SIG-M5 treated with dmso at 0.1 percent for 504 hours (cell line): Measurements from ENCODE around the gene HCRTR1.
A peak's percentile ranks its signal among the peaks of the same experiment; 100 is the strongest.

ENCODE experiments used
- DNase-seq: peaks from one replicate; lab custom pipeline; 2025; ENCODE audit not compliant: unreplicated experiment; lab: John Stamatoyannopoulos, UW

Gene HCRTR1

DNA sequence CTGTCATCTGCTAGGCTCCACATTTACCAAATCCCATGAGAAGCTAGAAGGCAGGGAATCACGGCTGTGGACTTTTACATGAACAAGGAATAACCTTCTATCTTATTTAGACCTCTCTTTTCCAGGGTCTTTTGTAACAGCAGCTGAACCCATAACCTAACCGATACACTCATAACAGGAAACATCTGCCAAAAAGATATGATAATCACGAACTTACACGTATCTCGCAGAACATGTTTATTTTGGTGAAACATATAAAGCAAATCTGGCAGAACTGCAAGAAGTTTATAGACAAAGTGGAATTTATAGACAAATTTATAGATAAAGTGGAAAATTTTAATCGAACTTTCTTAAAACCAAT lies 20.8 kb upstream of the HCRTR1 start:
- DNase-seq: no peak

DNA sequence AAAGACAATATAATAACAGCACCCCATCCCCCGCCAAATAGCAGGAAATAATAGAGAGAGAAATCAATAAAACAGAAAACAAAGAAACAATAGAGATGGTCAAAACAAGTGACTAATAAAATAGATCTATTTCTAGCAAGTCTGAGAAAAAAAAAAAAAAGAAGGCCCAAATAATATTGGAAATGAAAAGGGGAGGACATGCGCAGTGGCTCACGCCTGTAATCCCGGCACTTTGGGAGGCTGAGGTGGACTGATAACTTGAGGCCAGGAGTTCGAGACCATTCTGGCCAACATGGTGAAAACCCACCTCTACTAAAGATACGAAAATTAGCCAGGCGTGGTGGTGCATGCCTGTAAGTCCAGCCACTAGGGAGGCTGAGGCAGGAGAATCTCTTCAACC lies 18.5 kb upstream of the HCRTR1 start:
- DNase-seq: no peak

DNA sequence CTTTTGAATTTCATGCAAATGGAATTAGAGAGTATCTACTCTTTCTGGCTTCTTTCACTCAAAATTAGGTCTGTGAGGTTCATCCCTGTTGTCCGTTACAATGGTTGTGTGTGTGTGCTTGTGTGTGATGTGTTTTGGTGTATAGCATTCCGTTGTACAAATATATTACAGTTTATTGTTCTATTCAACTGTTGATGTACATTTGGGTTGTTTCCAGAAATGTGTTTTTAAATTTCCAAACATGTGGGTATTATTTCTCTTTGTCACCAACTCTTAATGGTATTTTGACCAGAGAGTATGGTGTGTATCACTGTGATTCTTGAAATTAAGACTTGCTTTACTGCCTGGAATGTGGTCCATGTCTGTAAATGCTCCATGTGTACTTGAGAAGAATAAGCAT lies 16.8 kb upstream of the HCRTR1 start:
- DNase-seq: no peak

DNA sequence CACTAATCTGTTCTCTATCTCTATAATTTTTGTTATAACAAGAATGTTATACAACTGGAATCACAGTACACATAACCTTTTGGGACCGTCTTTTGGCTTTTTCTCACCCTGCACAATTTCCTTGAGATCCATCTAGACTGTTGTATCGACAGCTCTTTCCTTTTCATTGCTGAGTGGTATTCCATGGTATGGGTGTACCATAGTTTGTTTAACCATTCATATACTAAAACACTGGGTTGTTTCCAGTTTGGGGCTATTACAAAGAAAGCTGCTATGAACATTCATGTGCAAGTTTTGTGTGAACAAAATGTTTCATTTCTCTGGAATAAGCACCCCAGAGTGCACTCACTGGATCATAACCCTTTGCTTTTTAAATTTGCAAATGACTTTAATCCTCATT lies 15.4 kb upstream of the HCRTR1 start:
- DNase-seq: no peak

DNA sequence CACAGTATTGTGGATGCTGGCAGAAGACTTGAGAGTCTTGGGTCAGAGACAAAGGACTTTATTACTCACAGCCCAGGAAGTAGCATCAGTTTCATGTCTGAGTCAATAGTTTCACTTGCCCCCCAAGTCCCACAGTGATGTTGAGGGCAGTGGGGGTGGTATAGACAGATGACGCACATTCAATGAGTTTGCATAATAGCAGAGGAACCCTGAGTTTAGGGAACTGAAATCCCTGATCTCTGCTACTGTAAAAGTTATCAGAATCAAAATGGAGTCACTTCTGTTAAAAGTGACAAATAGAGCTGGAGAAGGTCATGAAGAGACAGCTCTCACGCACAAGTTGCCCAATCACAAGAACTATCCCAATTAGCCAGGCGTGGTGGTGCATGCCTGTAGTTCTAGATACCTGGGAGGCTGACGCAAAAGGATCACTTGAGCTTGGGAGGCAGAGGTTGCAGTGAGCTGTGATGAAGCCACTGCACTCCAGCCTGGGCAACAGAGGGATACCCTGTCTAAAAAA lies 11.5 kb upstream of the HCRTR1 start:
- peak; percentile 95 for DNase-seq

DNA sequence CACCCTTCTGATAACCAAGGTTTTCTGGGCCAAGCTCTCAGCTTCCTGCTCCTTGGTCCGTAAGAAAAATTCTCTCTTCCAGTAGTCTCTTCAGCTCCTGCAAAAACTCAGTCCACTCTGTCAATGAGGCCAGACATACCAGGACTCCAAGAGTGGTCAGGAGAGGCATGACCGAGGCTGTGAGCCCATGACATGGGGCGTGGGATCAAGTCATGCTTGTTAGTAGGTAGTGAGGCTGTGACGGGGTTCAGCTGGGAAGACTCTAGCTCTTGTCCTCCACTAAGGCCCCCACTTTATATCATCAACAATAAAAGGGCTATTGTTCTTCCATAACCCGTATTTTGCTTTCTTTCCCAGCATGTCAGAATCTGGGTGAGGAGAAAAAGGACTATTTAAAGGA lies 10.1 kb upstream of the HCRTR1 start:
- no peak for DNase-seq

DNA sequence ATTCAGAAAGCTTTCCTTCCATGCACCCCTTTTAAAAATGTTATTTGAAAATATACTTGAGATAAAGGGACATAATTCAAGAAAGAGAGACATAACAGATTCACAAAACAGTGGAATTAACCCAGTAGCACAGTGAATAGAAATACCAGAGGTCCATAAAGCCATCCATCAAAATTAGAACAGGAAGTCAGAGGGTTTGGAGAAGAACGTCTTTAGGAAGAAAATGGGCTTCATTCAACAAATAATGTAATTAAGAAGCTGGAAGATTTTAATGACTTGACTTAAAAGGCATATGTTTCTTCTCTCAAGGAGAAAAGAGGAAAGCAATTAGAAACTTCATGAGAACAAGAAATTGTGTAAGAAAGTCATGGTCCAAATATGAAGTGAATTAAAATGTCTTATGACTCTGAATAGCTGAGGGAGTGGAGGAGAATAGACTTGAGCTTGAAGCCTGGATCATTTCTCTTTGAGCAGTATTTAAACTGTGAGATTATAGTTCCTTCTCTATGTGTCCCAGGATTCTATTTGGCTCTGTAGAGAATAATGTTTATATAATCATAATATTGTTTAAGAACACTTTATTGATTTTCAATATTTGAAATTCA lies 7.9 kb upstream of the HCRTR1 start:
- no peak for DNase-seq

DNA sequence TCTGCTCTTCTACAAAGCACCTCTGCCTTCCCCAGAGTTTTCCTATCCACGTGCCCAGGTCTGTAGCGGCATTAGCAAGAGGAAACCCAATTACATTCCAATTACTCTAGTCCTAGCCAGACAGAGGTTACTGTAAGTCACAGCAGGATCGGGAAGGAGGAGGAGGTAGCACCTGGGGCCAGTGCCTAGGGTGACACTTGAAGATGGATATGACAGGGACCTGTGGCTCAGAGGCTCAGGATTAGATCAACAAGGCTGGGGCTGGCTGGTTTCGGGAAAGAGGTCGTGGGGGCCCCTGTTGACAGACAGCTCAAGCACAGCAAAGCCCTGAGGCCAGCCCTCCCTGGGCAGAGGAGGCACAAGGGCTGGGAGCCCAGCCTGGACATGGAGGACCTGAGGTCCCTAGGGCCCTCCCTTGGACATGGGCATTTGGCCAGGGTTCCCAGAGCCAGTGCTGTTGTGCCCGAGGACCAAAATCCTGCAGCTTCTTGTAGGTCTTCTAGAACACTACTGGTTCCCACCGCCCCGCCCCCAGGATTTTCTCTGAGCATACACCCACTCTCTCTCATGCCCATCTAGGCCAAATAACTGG lies 3.0 kb upstream of the HCRTR1 start:
- no peak for DNase-seq

DNA sequence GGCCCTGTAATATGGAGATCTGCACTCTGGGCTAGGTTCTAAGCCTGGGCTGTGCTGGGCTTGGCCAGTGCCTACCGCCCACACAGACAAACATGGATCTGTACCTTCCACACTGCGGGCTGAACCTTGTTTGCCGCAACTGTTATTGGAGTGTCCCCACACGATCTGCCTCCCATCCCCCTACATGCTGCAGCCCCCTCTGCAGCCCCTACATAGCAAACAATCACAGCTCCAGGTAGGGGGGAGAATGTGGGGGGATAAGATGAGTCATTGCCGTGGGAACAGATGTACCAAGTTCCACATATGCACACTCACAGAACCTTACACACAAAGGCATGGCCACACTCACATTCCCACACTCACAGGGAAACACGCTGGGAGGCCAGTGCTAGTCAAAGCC lies 2.1 kb upstream of the HCRTR1 start:
- DNase-seq: no peak

DNA sequence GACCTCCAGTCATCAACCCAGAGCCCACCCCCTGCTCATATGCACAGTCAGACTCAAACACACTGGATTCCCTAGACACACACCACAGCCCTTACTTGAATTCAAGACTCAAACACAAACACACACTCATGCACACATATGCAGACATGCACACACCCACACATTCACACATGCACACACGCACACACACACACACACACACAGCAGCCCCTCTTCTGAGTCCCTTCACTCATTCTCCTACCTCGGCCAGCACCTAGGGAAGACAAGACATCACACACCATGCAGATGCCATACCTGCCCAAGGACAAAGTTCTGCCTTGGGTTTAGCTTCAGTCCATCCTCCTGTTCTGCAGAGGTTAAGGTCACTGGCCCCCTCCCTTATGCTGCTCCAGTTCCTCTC lies 1.6 kb upstream of the HCRTR1 start:
- DNase-seq: no peak

DNA sequence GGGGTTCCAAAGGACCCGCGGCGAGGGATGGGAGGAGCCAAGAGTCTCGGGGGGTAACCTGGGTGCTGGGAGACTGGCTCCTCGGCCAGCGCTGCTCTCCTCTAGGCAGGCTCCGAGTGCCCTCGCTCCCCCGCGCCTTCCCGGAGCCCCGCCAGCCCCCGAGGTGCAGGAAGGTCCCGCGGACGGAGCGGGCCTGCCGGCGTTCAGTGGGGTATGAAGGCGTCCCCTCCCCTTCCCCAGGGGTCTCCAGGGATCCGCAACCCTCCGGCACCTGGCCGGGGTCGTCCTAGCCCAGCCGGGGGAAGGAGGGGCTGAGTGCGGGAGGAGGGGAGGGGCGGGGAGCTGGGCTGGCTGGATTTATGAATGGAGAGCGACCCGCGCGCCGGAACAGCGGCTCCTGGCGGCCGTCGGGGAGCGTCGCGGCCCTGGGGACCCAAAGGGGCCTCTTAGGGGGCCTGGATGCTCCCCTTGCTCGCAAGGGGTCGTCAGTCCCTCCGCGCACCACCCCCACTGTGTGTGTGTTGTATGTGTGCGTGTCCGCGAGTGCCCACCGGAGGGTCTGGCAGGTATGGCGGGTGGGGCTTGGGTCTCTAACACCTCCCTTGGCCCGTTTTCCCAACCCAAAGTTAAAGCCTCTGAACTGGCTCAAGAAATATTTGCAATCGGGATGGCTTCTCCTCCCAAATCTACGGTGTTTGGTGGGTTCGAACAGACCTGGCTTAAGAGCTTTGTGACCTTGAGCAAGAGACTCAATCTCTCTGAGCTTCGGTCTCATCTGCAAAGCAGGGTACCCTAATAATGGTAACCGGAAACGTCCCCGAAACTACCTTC lies 642 bp downstream of the HCRTR1 start:
- DNase-seq: peak; percentile 42

DNA sequence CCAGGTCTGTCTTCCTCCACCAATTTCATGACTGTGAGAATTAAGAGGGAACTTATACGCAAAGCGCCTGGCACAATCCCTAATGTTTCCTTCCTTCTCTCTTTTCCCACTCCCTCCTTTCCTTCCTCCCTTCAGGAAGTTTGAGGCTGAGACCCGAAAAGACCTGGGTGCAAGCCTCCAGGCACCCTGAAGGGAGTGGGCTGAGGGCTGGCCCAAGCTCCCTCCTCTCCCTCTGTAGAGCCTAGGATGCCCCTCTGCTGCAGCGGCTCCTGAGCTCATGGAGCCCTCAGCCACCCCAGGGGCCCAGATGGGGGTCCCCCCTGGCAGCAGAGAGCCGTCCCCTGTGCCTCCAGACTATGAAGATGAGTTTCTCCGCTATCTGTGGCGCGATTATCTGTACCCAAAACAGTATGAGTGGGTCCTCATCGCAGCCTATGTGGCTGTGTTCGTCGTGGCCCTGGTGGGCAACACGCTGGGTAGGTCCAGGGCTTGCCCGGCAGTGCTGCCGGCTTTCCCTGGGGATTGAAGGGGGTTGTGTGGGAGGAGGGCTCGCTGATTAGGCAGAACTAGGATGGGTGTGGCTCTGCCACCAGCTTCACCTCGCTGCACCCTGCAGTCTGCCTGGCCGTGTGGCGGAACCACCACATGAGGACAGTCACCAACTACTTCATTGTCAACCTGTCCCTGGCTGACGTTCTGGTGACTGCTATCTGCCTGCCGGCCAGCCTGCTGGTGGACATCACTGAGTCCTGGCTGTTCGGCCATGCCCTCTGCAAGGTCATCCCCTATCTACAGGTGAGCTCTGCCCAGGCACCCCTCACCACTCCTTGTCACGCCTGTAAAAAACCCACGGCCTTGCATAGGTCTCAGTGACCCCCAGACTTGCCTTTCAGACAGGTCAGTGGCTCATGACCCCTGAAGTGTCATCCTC lies 1.7 kb downstream of the HCRTR1 start:
- no peak for DNase-seq

DNA sequence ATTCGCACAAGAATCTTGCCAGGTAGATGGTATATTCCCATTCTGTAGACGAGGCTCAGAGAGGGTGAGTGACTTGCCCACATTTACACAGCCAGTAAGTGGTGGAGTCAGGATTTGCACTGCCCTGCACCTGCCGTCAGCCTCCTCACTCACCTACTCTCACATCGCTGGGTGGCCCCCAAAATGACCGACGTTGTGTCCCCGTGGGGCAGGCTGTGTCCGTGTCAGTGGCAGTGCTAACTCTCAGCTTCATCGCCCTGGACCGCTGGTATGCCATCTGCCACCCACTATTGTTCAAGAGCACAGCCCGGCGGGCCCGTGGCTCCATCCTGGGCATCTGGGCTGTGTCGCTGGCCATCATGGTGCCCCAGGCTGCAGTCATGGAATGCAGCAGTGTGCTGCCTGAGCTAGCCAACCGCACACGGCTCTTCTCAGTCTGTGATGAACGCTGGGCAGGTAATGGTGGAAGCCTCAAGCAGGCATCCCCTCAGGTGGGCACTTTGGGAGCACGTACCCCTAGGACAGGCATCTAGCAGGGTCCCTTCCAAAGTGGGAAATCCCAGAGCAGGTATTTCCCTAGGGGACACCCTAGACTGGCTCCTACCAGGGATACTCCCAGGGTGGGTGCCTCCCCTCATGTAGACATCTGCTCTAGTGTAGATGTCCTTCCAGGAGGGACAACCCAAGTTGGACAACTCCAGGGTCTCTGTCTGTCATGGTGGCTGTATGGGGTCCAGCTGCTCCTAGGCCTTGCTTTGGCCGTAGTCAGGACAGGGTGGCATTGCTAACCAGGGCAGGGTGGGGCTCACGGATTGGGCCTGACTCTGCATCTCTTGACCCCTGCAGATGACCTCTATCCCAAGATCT lies 3.4 kb downstream of the HCRTR1 start:
- no peak for DNase-seq

DNA sequence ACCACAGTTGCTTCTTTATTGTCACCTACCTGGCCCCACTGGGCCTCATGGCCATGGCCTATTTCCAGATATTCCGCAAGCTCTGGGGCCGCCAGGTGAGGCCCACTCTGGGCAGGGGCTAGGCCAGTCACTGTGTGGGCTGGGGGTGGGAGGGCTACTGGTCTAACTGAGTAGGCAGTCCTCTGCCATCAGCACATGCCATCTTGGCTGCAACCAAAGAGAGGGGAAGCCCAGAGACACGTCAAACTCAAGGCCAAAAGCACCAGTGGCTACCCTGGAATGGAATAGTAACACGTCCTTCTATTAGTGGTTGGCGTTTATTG lies 4.0 kb downstream of the HCRTR1 start:
- no peak for DNase-seq

DNA sequence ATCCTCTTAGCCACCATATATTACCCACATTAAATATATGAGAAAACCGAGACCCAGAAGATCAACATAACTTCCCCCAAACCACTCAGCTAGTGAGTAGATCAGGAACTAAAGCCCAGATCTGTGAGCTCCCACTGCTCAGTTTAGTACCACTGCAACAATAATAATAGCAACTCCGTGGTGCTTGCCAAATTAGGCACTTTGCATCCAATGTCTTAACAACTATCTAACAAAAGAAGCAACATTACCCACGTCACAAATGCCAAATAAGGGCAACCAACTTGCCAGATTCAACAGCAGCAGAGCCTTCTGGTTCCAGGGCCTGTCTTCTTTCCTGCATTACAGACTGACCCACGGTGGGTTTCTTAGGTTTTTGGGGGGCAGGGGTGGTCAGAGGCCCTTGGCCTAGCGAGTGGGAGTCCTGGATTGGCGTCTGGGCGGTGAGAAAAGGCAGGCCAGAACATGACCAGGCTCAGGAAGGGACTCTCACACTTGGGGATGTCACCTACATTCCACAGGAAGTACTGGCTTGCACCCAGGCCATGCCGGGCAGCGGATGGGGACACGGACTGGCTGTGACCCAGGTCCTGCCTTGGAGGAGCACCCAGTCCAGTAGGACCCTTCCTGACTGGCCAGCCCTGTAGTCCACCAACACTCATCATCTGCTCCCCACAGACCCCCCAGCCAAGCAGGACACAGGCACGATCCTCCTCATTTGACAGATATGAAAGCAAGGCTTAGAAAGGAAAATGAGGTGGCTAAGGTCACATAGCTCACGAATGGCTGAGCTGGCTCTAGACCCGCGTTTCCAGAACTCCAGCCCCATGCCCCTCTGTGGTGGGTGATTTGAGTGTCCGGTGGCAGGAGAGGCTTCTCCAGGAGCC lies 4.6 kb downstream of the HCRTR1 start:
- no peak for DNase-seq

DNA sequence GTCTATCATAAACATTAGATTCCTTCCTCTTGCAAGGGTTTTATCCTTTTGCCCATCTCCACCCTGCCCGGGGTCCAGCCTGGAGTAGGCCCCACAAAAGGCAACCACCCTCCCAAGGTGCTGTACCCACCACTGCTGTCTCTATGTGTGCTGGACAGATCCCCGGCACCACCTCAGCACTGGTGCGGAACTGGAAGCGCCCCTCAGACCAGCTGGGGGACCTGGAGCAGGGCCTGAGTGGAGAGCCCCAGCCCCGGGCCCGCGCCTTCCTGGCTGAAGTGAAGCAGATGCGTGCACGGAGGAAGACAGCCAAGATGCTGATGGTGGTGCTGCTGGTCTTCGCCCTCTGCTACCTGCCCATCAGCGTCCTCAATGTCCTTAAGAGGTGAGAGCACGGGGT lies 5.9 kb downstream of the HCRTR1 start:
- no peak for DNase-seq

DNA sequence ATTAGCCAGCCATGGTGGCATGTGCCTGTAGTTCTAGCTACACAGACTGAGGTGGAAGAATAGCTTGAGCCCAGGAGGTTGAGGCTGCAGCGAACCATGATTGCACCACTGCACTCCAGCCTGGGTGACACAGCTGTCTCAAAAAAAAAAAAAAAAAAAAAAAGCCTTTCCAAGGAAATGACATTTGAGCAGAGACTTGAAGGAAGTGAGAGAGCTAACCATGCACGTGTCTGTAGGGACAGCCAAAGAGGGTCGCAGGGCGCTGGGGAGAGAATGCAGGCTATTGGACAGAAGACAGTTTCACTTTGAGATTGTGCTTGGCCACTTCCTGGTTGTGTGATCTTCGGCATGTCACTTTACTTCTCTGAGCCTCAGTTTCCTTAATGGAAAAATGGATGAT lies 6.8 kb downstream of the HCRTR1 start:
- DNase-seq: peak; percentile 53

DNA sequence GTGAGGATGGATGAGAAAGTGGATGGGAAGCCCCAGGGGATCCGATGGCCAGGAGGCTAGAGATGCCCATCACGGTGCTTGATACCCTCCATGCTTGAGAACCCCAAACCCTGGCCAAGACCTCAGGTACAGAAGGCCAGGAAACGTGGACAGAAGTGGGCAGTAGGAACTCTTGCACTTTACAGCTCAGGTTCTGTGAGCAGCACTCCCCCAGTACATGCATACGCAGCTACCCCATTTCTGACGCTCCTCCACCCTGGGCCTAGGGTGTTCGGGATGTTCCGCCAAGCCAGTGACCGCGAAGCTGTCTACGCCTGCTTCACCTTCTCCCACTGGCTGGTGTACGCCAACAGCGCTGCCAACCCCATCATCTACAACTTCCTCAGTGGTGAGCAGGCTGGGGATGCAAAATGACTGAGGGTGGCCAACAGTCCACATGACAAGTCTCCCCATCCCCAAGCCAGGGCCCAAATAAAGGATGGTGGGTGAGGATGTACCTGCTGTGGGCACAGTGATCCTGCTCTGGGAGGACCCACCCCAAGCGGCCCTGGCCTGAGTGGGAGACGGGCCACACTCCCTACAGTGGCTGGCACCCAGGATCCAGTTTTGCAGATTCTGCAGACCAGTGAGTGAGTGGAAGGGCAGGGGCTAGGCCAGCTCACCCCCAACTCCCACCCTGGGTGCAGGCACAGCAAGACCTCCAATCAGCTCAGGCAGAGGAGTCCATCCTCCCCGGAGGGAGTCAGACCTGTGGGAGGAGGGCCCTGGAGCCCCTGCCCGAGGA lies 7.4 kb downstream of the HCRTR1 start:
- no peak for DNase-seq
